HepG2 (cell line): ENCODE results near the gene PRPF38A. TPM values are rescaled to one million over a fixed set of nuclear protein-coding genes. Genes with fewer than 3 reads are reported as not detected.

Experiments
- ATAC-seq: fragments of 200-7000 bp; cut with Tn5 transposase; 3 replicates; pipeline ENCODE4 v1.9.1; 2020; ENCODE audit warnings: mild to moderate bottlenecking, moderate library complexity
- BruUV-seq: library from RNA; stranded (reverse); fragments of 400-500 nt; replicated peaks from 2 replicates; lab custom pipeline; 2021; lab: Mats Ljungman, UMichigan
- CTCF ChIA-PET: fragments of 300-600 bp; formaldehyde crosslinking; extraction: SDS; loops from one replicate; lab custom pipeline; 2021; ENCODE audit warnings: low total read pairs, inconsistent platforms, low intra/inter-chr PET ratio; lab: Yijun Ruan, JAX
- POLR2A ChIA-PET: fragments of 350-600 bp; sonication (Branson Sonifier 250); formaldehyde crosslinking; loops from one replicate; lab custom pipeline; 2020; ENCODE audit warnings: antibody characterized with exemption, inconsistent platforms; lab: Yijun Ruan, JAX
- DNase-seq: peaks from one replicate; pipeline ENCODE4 v3.0.0-alpha.2; 2015; ENCODE audit warnings: low spot score
- FAIRE-seq: peaks from 3 replicates; lab custom pipeline; 2011; peaks lifted over from hg19 to GRCh38; lab: Jason Lieb, UNC
- H2AFZ ChIP-seq: one replicate; pipeline ENCODE4 v1.6.1; 2011; ENCODE audit warnings: low read length, inconsistent platforms
- H3K27ac ChIP-seq: fragments of 300-600 bp; 3 replicates; pipeline ENCODE4 v1.8.0; 2011; ENCODE audit warnings: mixed run types, mild to moderate bottlenecking, mixed read lengths, low read length, inconsistent platforms; ENCODE audit not compliant: insufficient read depth; ENCODE audit errors: extremely low read length
- H3K27me3 ChIP-seq, 2 experiments: fragments of 200-600 bp in 1 of 2; 2 replicates in 1 of 2; 3 replicates in 1 of 2; pipeline versions ENCODE4 v1.6.0 to v1.8.0; 2011; ENCODE audit warnings: low read length in 2 of 2, mild to moderate bottlenecking in 2 of 2, moderate library complexity in 2 of 2, inconsistent platforms in 1 of 2; ENCODE audit not compliant: insufficient read depth in 2 of 2, control insufficient read depth in 1 of 2
- H3K36me3 ChIP-seq, 2 experiments: fragments of 200-600 bp in 1 of 2; replicated peaks in 1 of 2; 2 replicates in 1 of 2; 3 replicates in 1 of 2; pipeline versions ENCODE4 v1.5.1 to v1.8.0; 2011; ENCODE audit warnings: low read length in 2 of 2, inconsistent platforms in 1 of 2; ENCODE audit not compliant: insufficient read depth in 2 of 2, control insufficient read depth in 1 of 2
- H3K4me1 ChIP-seq: 2 replicates; pipeline ENCODE4 v1.5.1; 2012; ENCODE audit warnings: low read length, inconsistent platforms; ENCODE audit not compliant: insufficient read depth
- H3K4me2 ChIP-seq: 2 replicates; pipeline ENCODE4 v1.6.0; 2011; ENCODE audit warnings: low read depth, low read length, inconsistent platforms
- H3K4me3 ChIP-seq, 3 experiments: fragments of 200-600 bp in 1 of 3; sonication (generic), shearing (Covaris generic) in 1 of 3; replicated peaks in 1 of 3; 2 replicates each; pipeline ENCODE4 v1.5.1; 2011 to 2016; ENCODE audit warnings: low read length in 3 of 3, inconsistent platforms in 2 of 3, low read depth in 2 of 3, mild to moderate bottlenecking in 2 of 3, control low read depth in 1 of 3, mixed read lengths in 1 of 3; ENCODE audit not compliant: insufficient read depth in 1 of 3
- H3K79me2 ChIP-seq: one replicate; pipeline ENCODE4 v1.6.1; 2011; ENCODE audit warnings: low read length, inconsistent platforms; ENCODE audit not compliant: insufficient read depth
- H3K9ac ChIP-seq: 2 replicates; pipeline ENCODE4 v1.6.0; 2011; ENCODE audit warnings: mild to moderate bottlenecking, low read depth, low read length, inconsistent platforms; ENCODE audit not compliant: insufficient read depth
- H3K9me3 ChIP-seq: 2 replicates; pipeline ENCODE4 v1.5.1; 2012; ENCODE audit warnings: mild to moderate bottlenecking, low read length
- H4K20me1 ChIP-seq: 2 replicates; pipeline ENCODE4 v1.6.0; 2011; ENCODE audit warnings: inconsistent platforms, mild to moderate bottlenecking, low read length, moderate library complexity; ENCODE audit not compliant: insufficient read depth
- ETV6 ChIP-seq: sonication (generic); formaldehyde crosslinking; conservative IDR thresholded peaks from 2 replicates; pipeline ENCODE4 v1.4.0; 2020; ENCODE audit warnings: missing genetic modification reagents
- ONECUT2 ChIP-seq: sonication (generic); formaldehyde crosslinking; IDR thresholded peaks from 2 replicates; pipeline ENCODE4 v1.4.0; 2020; ENCODE audit warnings: missing genetic modification reagents
- PHF8 ChIP-seq: sonication (generic); formaldehyde crosslinking; IDR thresholded peaks from 2 replicates; pipeline ENCODE4 v1.5.0; 2020; ENCODE audit warnings: missing genetic modification reagents
- SALL1 ChIP-seq: sonication (generic); formaldehyde crosslinking; IDR thresholded peaks from 2 replicates; pipeline ENCODE4 v1.8.0; 2022; ENCODE audit warnings: mild to moderate bottlenecking, missing genetic modification reagents
- SETDB1 ChIP-seq: sonication (generic); formaldehyde crosslinking; IDR thresholded peaks from 2 replicates; pipeline ENCODE4 v1.5.1; 2020; ENCODE audit warnings: missing genetic modification reagents, mild to moderate bottlenecking, borderline replicate concordance
- ZBTB1 ChIP-seq: sonication (generic); formaldehyde crosslinking; IDR thresholded peaks from 2 replicates; pipeline ENCODE4 v1.4.0; 2020; ENCODE audit warnings: missing genetic modification reagents, borderline replicate concordance
- ZNF121 ChIP-seq: sonication (generic); formaldehyde crosslinking; IDR thresholded peaks from 2 replicates; pipeline ENCODE4 v1.5.0; 2020; ENCODE audit warnings: mild to moderate bottlenecking, missing genetic modification reagents
- ZNF563 ChIP-seq: sonication (generic); formaldehyde crosslinking; IDR thresholded peaks from 2 replicates; pipeline ENCODE4 v1.8.0; 2022; ENCODE audit warnings: mild to moderate bottlenecking, moderate library complexity, missing genetic modification reagents
- ZNF577 ChIP-seq: sonication (generic); formaldehyde crosslinking; IDR thresholded peaks from 2 replicates; pipeline ENCODE4 v1.4.0; 2020; ENCODE audit warnings: mild to moderate bottlenecking, low read depth, missing genetic modification reagents, borderline replicate concordance
- WGBS: methylation state at CpG from one replicate; pipeline ENCODE4 v1.1.6; 2017; ENCODE audit warnings: low lambda C conversion rate; 5-methylcytosine and 5-hydroxymethylcytosine counted together
- in situ Hi-C: cut with HindIII; loops from 2 replicates; pipeline ENCODE4 v1.10.0; 2017; ENCODE audit warnings: low pct_unique_long_range_greater_than_20kb; ENCODE audit not compliant: extremely low pct_ligation_motif_present
- intact Hi-C: fragments of 100-400 bp; cut with micrococcal nuclease; formaldehyde crosslinking; loops from one replicate; pipeline ENCODE4 v1.10.0; 2022; ENCODE audit not compliant: unreplicated experiment
- polyA plus RNA-seq, 8 experiments: library from polyadenylated mRNA; depleted of rRNA in 3 of 8; stranded (reverse) in 7 of 8; unstranded in 1 of 8; fragments of >200 nt; fragmentation: Illumina TruSeq in 4 of 8; extraction: Trizol in 4 of 8; gene quantifications; 2 replicates each; pipeline versions ENCODE4 v1.2.1 to v1.2.3, GENCODE V29; 2011 to 2016; ENCODE audit warnings: low read depth in 4 of 8, missing spikeins in 1 of 8, mixed read lengths in 1 of 8; ENCODE audit not compliant: insufficient read depth in 1 of 8
- total RNA-seq, 5 experiments: library from RNA; depleted of rRNA; stranded (reverse); fragments of >200 nt; fragmentation: Illumina TruSeq; extraction: Trizol; gene quantifications; 2 replicates each; pipeline ENCODE4 v1.2.3, GENCODE V29; 2016; ENCODE audit warnings: low read depth in 1 of 5
- TF ChIP-seq, protein P1 (sequence below): sonication (generic); formaldehyde crosslinking; IDR thresholded peaks from 2 replicates; pipeline ENCODE4 v1.4.0; 2020; ENCODE audit warnings: missing genetic modification reagents, borderline replicate concordance
- TF ChIP-seq, protein P2 (sequence below): IDR thresholded peaks from 2 replicates; pipeline ENCODE4 v1.6.1; 2016

The PRPF38A gene
- total and polyA plus RNA-seq, 2 of the 13 experiments (the other 11 are each of a cell fraction or from before 2014, with no cell fraction given): 18.3 to 45.5 TPM

DNA sequence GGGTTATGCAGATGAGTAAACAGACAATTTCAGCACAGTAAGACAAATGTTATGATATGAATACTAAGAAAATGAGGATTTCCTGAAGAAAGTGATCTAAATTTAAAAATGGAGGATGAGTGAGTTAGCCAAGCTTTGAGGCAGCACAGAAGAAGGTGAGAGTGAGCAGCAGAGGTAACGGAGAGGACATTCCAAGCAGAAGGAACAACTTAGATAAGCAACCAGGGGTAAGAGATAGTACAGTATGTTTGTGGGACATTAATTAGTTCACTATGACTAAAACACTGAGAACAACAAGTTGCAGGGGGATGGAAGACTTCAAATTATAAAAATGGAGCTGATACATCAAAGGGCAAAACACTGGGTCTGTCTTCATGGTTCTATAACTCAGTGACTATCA lies 22.8 kb downstream of the PRPF38A start (continued):
- TF ChIP-seq, protein P1, sequence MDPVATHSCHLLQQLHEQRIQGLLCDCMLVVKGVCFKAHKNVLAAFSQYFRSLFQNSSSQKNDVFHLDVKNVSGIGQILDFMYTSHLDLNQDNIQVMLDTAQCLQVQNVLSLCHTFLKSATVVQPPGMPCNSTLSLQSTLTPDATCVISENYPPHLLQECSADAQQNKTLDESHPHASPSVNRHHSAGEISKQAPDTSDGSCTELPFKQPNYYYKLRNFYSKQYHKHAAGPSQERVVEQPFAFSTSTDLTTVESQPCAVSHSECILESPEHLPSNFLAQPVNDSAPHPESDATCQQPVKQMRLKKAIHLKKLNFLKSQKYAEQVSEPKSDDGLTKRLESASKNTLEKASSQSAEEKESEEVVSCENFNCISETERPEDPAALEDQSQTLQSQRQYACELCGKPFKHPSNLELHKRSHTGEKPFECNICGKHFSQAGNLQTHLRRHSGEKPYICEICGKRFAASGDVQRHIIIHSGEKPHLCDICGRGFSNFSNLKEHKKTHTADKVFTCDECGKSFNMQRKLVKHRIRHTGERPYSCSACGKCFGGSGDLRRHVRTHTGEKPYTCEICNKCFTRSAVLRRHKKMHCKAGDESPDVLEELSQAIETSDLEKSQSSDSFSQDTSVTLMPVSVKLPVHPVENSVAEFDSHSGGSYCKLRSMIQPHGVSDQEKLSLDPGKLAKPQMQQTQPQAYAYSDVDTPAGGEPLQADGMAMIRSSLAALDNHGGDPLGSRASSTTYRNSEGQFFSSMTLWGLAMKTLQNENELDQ (CRISPR knock-in tag): no peak

DNA sequence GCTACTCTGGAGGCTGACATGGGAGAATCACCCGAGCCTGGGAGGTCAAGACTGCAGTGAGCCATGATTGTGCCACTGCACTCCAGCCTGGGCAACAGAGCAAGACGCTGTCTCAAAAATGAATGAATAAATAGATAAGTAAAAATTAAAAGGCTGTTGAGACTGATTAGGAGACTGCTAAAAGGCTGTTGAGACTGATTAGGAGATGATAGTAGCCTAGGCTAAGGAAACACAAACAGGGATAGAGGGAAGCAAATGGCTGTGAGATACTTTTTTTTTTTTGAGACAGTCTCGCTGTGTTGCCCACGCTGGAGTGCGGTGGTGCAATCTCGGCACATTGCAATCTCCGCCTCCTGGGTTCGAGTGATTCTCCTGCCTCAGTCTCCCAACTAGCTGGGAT lies 28.4 kb downstream of the PRPF38A start:
- 96% methylated on average over 8 of the region's 8 CpGs for WGBS
- Histone ChIP-seq H3K27me3 (no peaks in the 10 kb centered on the region), H3K4me2 (no peak overlapping the region), H4K20me1 (no peaks in the 10 kb centered on the region), H3K4me3 (no peak overlapping the region), H3K4me1 (no peaks in the 10 kb centered on the region), H3K9me3 (no peaks in the 10 kb centered on the region), H3K27ac (no peak overlapping the region), H3K36me3 (peaks cover 13 to 55% of the 10 kb centered on the region in 2 experiments), H3K9ac (no peak overlapping the region), H2AFZ (no peak overlapping the region), H3K79me2 (no peaks in the 10 kb centered on the region)
- ChIA-PET CTCF (no interaction called here), POLR2A (no interaction called here)
- intact Hi-C loops: no loop called here
- FAIRE-seq (no peak), DNase-seq (no peak), ATAC-seq (no peak)
- in situ Hi-C loops: no loop called here
- no TSS peak for BruUV-seq
- TF ChIP-seq ETV6 (CRISPR knock-in tag): no peak
- TF ChIP-seq SALL1 (CRISPR knock-in tag): no peak
- TF ChIP-seq ZNF563 (CRISPR knock-in tag): no peak
- TF ChIP-seq ZBTB1 (CRISPR knock-in tag): no peak
- TF ChIP-seq ZNF577 (CRISPR knock-in tag): no peak
- no peak for TF ChIP-seq PHF8 (CRISPR knock-in tag)
- TF ChIP-seq ZNF121: no peak
- TF ChIP-seq, protein P2, sequence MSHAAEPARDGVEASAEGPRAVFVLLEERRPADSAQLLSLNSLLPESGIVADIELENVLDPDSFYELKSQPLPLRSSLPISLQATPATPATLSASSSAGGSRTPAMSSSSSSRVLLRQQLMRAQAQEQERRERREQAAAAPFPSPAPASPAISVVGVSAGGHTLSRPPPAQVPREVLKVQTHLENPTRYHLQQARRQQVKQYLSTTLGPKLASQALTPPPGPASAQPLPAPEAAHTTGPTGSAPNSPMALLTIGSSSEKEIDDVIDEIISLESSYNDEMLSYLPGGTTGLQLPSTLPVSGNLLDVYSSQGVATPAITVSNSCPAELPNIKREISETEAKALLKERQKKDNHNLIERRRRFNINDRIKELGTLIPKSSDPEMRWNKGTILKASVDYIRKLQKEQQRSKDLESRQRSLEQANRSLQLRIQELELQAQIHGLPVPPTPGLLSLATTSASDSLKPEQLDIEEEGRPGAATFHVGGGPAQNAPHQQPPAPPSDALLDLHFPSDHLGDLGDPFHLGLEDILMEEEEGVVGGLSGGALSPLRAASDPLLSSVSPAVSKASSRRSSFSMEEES (CRISPR knock-in tag): no peak
- no peak for TF ChIP-seq ONECUT2
- TF ChIP-seq SETDB1 (CRISPR knock-in tag): no peak
